WTC11 (cell line): Measurements from ENCODE around the gene CAV2. TPM values are rescaled to one million over a fixed set of nuclear protein-coding genes. Genes with fewer than 3 reads are reported as not detected.

Experiments used
- ATAC-seq: fragments of 200-7000 bp; cut with Tn5 transposase; 2 replicates; pipeline ENCODE4 v1.10.0; 2021; ENCODE audit warnings: mild to moderate bottlenecking, moderate library complexity
- CTCF ChIA-PET: fragments of 300-600 bp; sonication (Branson Sonifier 250); formaldehyde crosslinking; loops from one replicate; lab custom pipeline; 2021; ENCODE audit warnings: antibody characterized with exemption; lab: Charles Lee
- POLR2A ChIA-PET: fragments of 350-600 bp; sonication (Branson Sonifier 250); formaldehyde crosslinking; loops from one replicate; lab custom pipeline; 2021; ENCODE audit warnings: antibody characterized with exemption; lab: Charles Lee
- DNase-seq: peaks from one replicate; pipeline ENCODE4 v3.0.0; 2021; ENCODE audit warnings: low spot score
- H3K27ac Mint-ChIP-seq: 2 replicates; pipeline ENCODE4 v1.8.0; 2021; ENCODE audit warnings: mixed read lengths
- H3K27me3 Mint-ChIP-seq: 2 replicates; pipeline ENCODE4 v1.8.0; 2021; ENCODE audit warnings: low read depth, mild to moderate bottlenecking, moderate library complexity, mixed read lengths
- H3K36me3 Mint-ChIP-seq: 2 replicates; pipeline ENCODE4 v1.8.0; 2021; ENCODE audit warnings: mixed read lengths
- H3K4me1 Mint-ChIP-seq: 2 replicates; pipeline ENCODE4 v1.8.0; 2022; ENCODE audit warnings: mixed read lengths
- H3K4me3 Mint-ChIP-seq: 2 replicates; pipeline ENCODE4 v1.8.0; 2021; ENCODE audit warnings: mild to moderate bottlenecking, moderate library complexity, mixed read lengths
- H3K9me3 Mint-ChIP-seq: 2 replicates; pipeline ENCODE4 v1.8.0; 2021; ENCODE audit warnings: mixed read lengths
- AFF4 ChIP-seq: sonication (generic); formaldehyde crosslinking; IDR thresholded peaks from 2 replicates; pipeline ENCODE4 v1.8.1; 2023; ENCODE audit warnings: mild to moderate bottlenecking, missing genetic modification reagents, borderline replicate concordance
- AR ChIP-seq: fragments of 250-450 bp; sonication (Bioruptor Pico); IDR thresholded peaks from 2 replicates; pipeline ENCODE4 v1.9.0; 2021; ENCODE audit warnings: mild to moderate bottlenecking
- ARID4B ChIP-seq: sonication (generic); formaldehyde crosslinking; IDR thresholded peaks from 2 replicates; pipeline ENCODE4 v1.8.0; 2023; ENCODE audit warnings: missing genetic modification reagents, mild to moderate bottlenecking, borderline replicate concordance
- CREB1 ChIP-seq: sonication (generic); formaldehyde crosslinking; IDR thresholded peaks from 2 replicates; pipeline ENCODE4 v1.8.0; 2023; ENCODE audit warnings: mild to moderate bottlenecking, missing genetic modification reagents
- CREM ChIP-seq: sonication (generic); formaldehyde crosslinking; IDR thresholded peaks from 2 replicates; pipeline ENCODE4 v1.8.1; 2022; ENCODE audit warnings: mild to moderate bottlenecking, missing genetic modification reagents, moderate library complexity
- E2F1 ChIP-seq: sonication (generic); formaldehyde crosslinking; IDR thresholded peaks from 2 replicates; pipeline ENCODE4 v1.8.0; 2022; ENCODE audit warnings: mild to moderate bottlenecking, missing genetic modification reagents
- E2F5 ChIP-seq: sonication (generic); formaldehyde crosslinking; IDR thresholded peaks from 2 replicates; pipeline ENCODE4 v1.8.1; 2022; ENCODE audit warnings: mild to moderate bottlenecking, moderate library complexity, missing genetic modification reagents
- EMX1 ChIP-seq: fragments of 250-450 bp; sonication (Bioruptor Pico); IDR thresholded peaks from 2 replicates; pipeline ENCODE4 v1.8.0; 2021; ENCODE audit warnings: mild to moderate bottlenecking
- FOXP1 ChIP-seq: sonication (generic); formaldehyde crosslinking; IDR thresholded peaks from 2 replicates; pipeline ENCODE4 v1.8.0; 2022; ENCODE audit warnings: missing genetic modification reagents, mild to moderate bottlenecking, moderate library complexity, borderline replicate concordance
- OVOL2 ChIP-seq: fragments of 250-450 bp; sonication (Bioruptor Pico); IDR thresholded peaks from 2 replicates; pipeline ENCODE4 v1.9.0; 2021; ENCODE audit warnings: mild to moderate bottlenecking, borderline replicate concordance
- TCF7 ChIP-seq: sonication (generic); formaldehyde crosslinking; IDR thresholded peaks from 2 replicates; pipeline ENCODE4 v1.8.0; 2022; ENCODE audit warnings: mild to moderate bottlenecking, low read depth, missing genetic modification reagents, moderate library complexity
- ZNF121 ChIP-seq: sonication (generic); formaldehyde crosslinking; IDR thresholded peaks from 2 replicates; pipeline ENCODE4 v1.8.0; 2023; ENCODE audit warnings: missing genetic modification reagents
- ZNF138 ChIP-seq: sonication (generic); formaldehyde crosslinking; conservative IDR thresholded peaks from 2 replicates; pipeline ENCODE4 v1.8.1; 2022; ENCODE audit warnings: mild to moderate bottlenecking, moderate library complexity, missing genetic modification reagents
- ZNF232 ChIP-seq: sonication (generic); formaldehyde crosslinking; IDR thresholded peaks from 2 replicates; pipeline ENCODE4 v1.8.0; 2022; ENCODE audit warnings: mild to moderate bottlenecking, missing genetic modification reagents
- ZNF317 ChIP-seq: sonication (generic); formaldehyde crosslinking; IDR thresholded peaks from 2 replicates; pipeline ENCODE4 v1.8.1; 2023; ENCODE audit warnings: low read depth, mild to moderate bottlenecking, moderate library complexity, missing genetic modification reagents, borderline replicate concordance
- ZNF416 ChIP-seq: fragments of 250-450 bp; sonication (Bioruptor Pico); IDR thresholded peaks from 2 replicates; pipeline ENCODE4 v1.9.0; 2021; ENCODE audit warnings: mild to moderate bottlenecking, inconsistent platforms
- ZNF512 ChIP-seq: sonication (generic); formaldehyde crosslinking; IDR thresholded peaks from 2 replicates; pipeline ENCODE4 v1.8.1; 2022; ENCODE audit warnings: missing genetic modification reagents, borderline replicate concordance
- ZSCAN18 ChIP-seq: fragments of 250-450 bp; sonication (Bioruptor Pico); IDR thresholded peaks from 2 replicates; pipeline ENCODE4 v2.1.2; 2022; ENCODE audit warnings: mild to moderate bottlenecking, moderate library complexity
- total RNA-seq: library from RNA; stranded (reverse); gene quantifications from 3 replicates; pipeline ENCODE4 v1.2.3, GENCODE V29; 2021

The CAV2 gene
- total RNA-seq, 1 experiment from 2014 or later, result 4.3 TPM

- Mint-ChIP-seq H3K36me3 (no peaks in the 10 kb centered on the region), H3K4me3 (no peak overlapping the region), H3K9me3 (no peaks in the 10 kb centered on the region), H3K27ac (no peak overlapping the region), H3K27me3 (no peaks in the 10 kb centered on the region), H3K4me1 (peaks cover 16% of the 10 kb centered on the region)
- ATAC-seq (no peak), DNase-seq (no peak)
- TF ChIP-seq AR, result no peak
- TF ChIP-seq ZNF121 (CRISPR knock-in tag), result no peak
- TF ChIP-seq ZNF512, result no peak
- no peak for TF ChIP-seq EMX1 (CRISPR knock-in tag)
- no peak for TF ChIP-seq ZNF317 (CRISPR knock-in tag)
- TF ChIP-seq E2F1, result no peak
- no peak for TF ChIP-seq CREB1 (CRISPR knock-in tag)
- TF ChIP-seq CREM, result no peak
- TF ChIP-seq AFF4, result no peak
- no peak for TF ChIP-seq TCF7 (CRISPR knock-in tag)
- TF ChIP-seq ARID4B (CRISPR knock-in tag), result no peak
- TF ChIP-seq OVOL2 (CRISPR knock-in tag), result no peak
- TF ChIP-seq FOXP1 (CRISPR knock-in tag), result no peak
- TF ChIP-seq ZNF138 (CRISPR knock-in tag), result no peak
- no peak for TF ChIP-seq E2F5 (CRISPR knock-in tag)
- TF ChIP-seq ZNF416 (CRISPR knock-in tag), result no peak
- no peak for TF ChIP-seq ZNF232 (CRISPR knock-in tag)
- no peak for TF ChIP-seq ZSCAN18 (CRISPR knock-in tag)
- ChIA-PET POLR2A (no interaction called here), CTCF (interaction anchor here (2.0 kb wide), 1 partner anchor 15 kb away, joined by 9 read pairs; no protein-coding TSS in a partner anchor)
Observed at GRCh38 chr7:116510795-116511194, 11.3 kb downstream of the CAV2 start.
